Testis (tissue), 2 donors: ENCODE data around the gene PFDN2.

ENCODE experiments used
- CTCF ChIP-seq, 3 experiments: fragments of 450-650 bp in 2 of 3; fragments of 200-600 bp in 1 of 3; sonication (generic) in 1 of 3; IDR thresholded peaks; one replicate each; pipeline ENCODE4 v1.5.1; 2016 to 2019; ENCODE audit warnings: antibody characterized with exemption in 3 of 3, mild to moderate bottlenecking in 2 of 3, moderate library complexity in 1 of 3
- POLR2A ChIP-seq: fragments of 450-650 bp; IDR thresholded peaks from one replicate; pipeline ENCODE4 v1.6.1; 2017; ENCODE audit warnings: antibody characterized with exemption, mild to moderate bottlenecking, moderate library complexity

GRCh38 chr1:161157867-161158266 is 40.0 kb upstream of the PFDN2 start:
- TF ChIP-seq CTCF (IDR thresholded peaks at IDR 0.05) (no peak), POLR2A (no peak)
